Measurements from ENCODE around the gene SNTG2. TPM values are rescaled to one million over a fixed set of nuclear protein-coding genes. Genes with fewer than 3 reads are reported as not detected.

Gene SNTG2
- total RNA-seq, 6 experiments from 2014 or later, result not detected

GRCh38 chr2:1269812-1270211 is 319.2 kb downstream of the SNTG2 start:
- Histone ChIP-seq H3K27me3 (no peaks in the 10 kb centered on the region), H3K4me1 (no peaks in the 10 kb centered on the region), H3K9me3 (no peaks in the 10 kb centered on the region), H3K36me3 (no peaks in the 10 kb centered on the region), H3K27ac (no peak overlapping the region), H3K4me3 (no peak overlapping the region)
- WGBS (ENCODE audit: insufficient coverage, low coverage, low lambda C conversion rate, missing lambda C conversion rate), result 30% methylated on average over 2 of the region's 8 CpGs
- DNase-seq (no peak), ATAC-seq (no peak)
- intact Hi-C loops (cut with DNase I), result no loop called here
- TF ChIP-seq POLR2A (IDR thresholded peaks at IDR 0.05) (no peak), CTCF (IDR thresholded peaks at IDR 0.05) (no peak)

DNA sequence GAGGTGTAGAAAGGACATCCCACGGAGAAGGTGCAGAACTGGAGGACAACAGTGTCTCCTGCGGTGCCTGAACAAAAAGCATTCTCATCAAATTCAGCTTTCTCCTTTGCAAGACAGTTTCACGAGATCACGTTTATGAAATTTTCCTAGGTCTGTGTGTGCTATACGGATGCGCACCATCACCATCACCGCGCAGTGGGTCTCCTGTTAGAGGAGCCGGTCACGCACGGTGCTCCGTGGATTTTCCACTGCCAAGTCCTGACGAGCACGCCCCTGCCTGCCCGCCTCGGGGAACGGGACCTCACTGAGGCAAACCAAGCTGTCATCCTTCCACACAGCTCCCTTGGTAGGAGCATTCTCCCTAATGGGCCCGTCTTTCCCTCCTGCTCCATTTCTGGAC is 322.2 kb downstream of the SNTG2 start:
- WGBS (ENCODE audit: insufficient coverage, low coverage, low lambda C conversion rate, missing lambda C conversion rate), result 87% methylated on average over 12 of the region's 18 CpGs

DNA sequence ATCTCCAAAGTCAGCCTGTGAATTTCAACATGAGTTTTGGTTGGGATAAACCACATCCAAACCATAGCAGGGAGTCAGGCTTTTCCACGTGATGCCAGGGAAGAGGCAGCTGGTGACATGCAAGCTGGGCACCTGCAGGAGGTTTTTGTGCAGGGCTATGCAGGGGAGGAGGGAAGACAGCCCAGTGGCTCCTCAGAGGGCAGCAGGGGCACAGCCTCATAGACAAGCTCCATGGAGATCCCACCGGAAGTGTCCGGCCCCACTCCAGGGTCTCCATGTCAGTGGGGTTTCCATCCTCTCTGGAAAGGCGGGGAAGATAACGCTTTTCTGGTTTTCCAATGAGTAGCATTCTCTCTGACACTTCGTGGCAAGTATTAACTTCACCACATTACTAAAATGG is 327.0 kb downstream of the SNTG2 start:
- intact Hi-C loops (cut with DNase I), result no loop called here
- H3K36me3 ChIP-seq, result no peaks in the 10 kb centered on the region
- H3K4me3 ChIP-seq, result no peak overlapping the region
- DNase-seq (no peak), ATAC-seq (no peak)
- 38% methylated on average over 2 of the region's 6 CpGs for WGBS (ENCODE audit: insufficient coverage, low coverage, low lambda C conversion rate, missing lambda C conversion rate)
- no peaks in the 10 kb centered on the region for H3K4me1 ChIP-seq
- H3K27ac ChIP-seq, result no peak overlapping the region
- no peaks in the 10 kb centered on the region for H3K27me3 ChIP-seq
- no peak for TF ChIP-seq CTCF (IDR thresholded peaks at IDR 0.05)
- no peak for TF ChIP-seq POLR2A (IDR thresholded peaks at IDR 0.05)
- no peaks in the 10 kb centered on the region for H3K9me3 ChIP-seq

More for the DNA sequence above, 322.2 kb downstream of the SNTG2 start:
- Histone ChIP-seq H3K27ac (no peak overlapping the region), H3K9me3 (no peaks in the 10 kb centered on the region), H3K36me3 (no peaks in the 10 kb centered on the region), H3K27me3 (no peaks in the 10 kb centered on the region), H3K4me1 (no peaks in the 10 kb centered on the region), H3K4me3 (no peak overlapping the region)
- no peak for TF ChIP-seq POLR2A (IDR thresholded peaks at IDR 0.05)
- TF ChIP-seq CTCF (IDR thresholded peaks at IDR 0.05), result no peak
- intact Hi-C loops (cut with DNase I), result no loop called here
- ATAC-seq, result no peak
- DNase-seq, result no peak

- H3K9me3 ChIP-seq, result no peaks in the 10 kb centered on the region
- no peaks in the 10 kb centered on the region for H3K36me3 ChIP-seq
- H3K27me3 ChIP-seq, result no peaks in the 10 kb centered on the region
- no peak overlapping the region for H3K4me3 ChIP-seq
- WGBS (ENCODE audit: insufficient coverage, low coverage, low lambda C conversion rate, missing lambda C conversion rate), result 54% methylated on average over 4 of the region's 4 CpGs
- TF ChIP-seq CTCF (IDR thresholded peaks at IDR 0.05) (no peak), POLR2A (IDR thresholded peaks at IDR 0.05) (no peak)
- intact Hi-C loops (cut with DNase I), result no loop called here
- no peaks in the 10 kb centered on the region for H3K4me1 ChIP-seq
- DNase-seq, result no peak
- no peak for ATAC-seq
- no peak overlapping the region for H3K27ac ChIP-seq
Observed at GRCh38 chr2:1278125-1278524, 327.5 kb downstream of the SNTG2 start.

DNA sequence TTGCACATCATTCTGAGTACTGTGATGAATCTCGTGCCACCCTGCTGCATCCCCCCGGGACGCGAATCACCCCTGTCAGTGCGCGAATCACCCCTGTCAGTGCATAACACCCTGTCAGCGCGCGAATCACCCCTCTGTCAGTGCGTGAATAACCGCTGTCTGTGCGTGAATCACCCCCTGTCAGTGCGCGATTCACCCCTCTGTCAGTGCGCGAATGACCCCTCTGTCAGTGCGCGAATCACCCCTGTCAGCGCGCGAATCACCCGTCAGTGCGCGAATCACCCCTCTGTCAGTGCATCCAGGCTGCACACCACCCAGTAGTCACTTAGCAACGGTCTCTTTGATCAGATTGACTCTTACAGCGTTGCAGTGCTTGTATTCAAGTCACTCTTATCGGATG is 328.2 kb downstream of the SNTG2 start:
- no peak for TF ChIP-seq CTCF (IDR thresholded peaks at IDR 0.05)
- no peak for TF ChIP-seq POLR2A (IDR thresholded peaks at IDR 0.05)

More for the DNA sequence above, 328.2 kb downstream of the SNTG2 start:
- DNase-seq (no peak), ATAC-seq (no peak)
- Histone ChIP-seq H3K9me3 (no peaks in the 10 kb centered on the region), H3K27me3 (no peaks in the 10 kb centered on the region), H3K4me1 (no peaks in the 10 kb centered on the region), H3K27ac (no peak overlapping the region), H3K36me3 (no peaks in the 10 kb centered on the region), H3K4me3 (no peak overlapping the region)
- intact Hi-C loops (cut with DNase I), result no loop called here
- WGBS (ENCODE audit: insufficient coverage, low coverage, low lambda C conversion rate, missing lambda C conversion rate), result 72% methylated on average over 12 of the region's 27 CpGs
